ENCODE results near the gene PLN.

DNA sequence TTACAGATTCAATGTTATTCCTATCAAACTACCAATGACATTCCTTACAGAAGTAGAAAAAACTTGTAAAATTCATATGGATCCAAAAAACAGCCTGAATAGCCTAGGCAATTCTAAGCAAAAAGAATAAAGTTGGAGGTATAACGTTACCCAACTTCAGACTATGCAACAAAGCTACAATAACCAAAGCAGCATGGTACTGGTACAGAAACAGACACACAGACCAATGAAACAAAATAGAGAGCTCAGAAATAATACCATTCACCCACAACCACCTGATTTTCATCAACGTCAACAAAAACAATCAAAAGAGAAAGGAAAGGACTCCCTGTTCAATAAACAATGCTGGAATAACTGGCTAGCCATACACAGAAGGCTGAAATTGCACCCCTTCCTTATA, 17.2 kb upstream of the PLN start:
- TF ChIP-seq, protein P1, sequence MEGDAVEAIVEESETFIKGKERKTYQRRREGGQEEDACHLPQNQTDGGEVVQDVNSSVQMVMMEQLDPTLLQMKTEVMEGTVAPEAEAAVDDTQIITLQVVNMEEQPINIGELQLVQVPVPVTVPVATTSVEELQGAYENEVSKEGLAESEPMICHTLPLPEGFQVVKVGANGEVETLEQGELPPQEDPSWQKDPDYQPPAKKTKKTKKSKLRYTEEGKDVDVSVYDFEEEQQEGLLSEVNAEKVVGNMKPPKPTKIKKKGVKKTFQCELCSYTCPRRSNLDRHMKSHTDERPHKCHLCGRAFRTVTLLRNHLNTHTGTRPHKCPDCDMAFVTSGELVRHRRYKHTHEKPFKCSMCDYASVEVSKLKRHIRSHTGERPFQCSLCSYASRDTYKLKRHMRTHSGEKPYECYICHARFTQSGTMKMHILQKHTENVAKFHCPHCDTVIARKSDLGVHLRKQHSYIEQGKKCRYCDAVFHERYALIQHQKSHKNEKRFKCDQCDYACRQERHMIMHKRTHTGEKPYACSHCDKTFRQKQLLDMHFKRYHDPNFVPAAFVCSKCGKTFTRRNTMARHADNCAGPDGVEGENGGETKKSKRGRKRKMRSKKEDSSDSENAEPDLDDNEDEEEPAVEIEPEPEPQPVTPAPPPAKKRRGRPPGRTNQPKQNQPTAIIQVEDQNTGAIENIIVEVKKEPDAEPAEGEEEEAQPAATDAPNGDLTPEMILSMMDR (IDR thresholded peaks at IDR 0.05; ENCODE audit: insufficient read depth, low read length) = no peak
- TF ChIP-seq POLR2AphosphoS5 (IDR thresholded peaks at IDR 0.05; ENCODE audit: low read depth) = no peak
- TF ChIP-seq, protein P2, sequence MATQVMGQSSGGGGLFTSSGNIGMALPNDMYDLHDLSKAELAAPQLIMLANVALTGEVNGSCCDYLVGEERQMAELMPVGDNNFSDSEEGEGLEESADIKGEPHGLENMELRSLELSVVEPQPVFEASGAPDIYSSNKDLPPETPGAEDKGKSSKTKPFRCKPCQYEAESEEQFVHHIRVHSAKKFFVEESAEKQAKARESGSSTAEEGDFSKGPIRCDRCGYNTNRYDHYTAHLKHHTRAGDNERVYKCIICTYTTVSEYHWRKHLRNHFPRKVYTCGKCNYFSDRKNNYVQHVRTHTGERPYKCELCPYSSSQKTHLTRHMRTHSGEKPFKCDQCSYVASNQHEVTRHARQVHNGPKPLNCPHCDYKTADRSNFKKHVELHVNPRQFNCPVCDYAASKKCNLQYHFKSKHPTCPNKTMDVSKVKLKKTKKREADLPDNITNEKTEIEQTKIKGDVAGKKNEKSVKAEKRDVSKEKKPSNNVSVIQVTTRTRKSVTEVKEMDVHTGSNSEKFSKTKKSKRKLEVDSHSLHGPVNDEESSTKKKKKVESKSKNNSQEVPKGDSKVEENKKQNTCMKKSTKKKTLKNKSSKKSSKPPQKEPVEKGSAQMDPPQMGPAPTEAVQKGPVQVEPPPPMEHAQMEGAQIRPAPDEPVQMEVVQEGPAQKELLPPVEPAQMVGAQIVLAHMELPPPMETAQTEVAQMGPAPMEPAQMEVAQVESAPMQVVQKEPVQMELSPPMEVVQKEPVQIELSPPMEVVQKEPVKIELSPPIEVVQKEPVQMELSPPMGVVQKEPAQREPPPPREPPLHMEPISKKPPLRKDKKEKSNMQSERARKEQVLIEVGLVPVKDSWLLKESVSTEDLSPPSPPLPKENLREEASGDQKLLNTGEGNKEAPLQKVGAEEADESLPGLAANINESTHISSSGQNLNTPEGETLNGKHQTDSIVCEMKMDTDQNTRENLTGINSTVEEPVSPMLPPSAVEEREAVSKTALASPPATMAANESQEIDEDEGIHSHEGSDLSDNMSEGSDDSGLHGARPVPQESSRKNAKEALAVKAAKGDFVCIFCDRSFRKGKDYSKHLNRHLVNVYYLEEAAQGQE (IDR thresholded peaks at IDR 0.05; ENCODE audit: insufficient replicate concordance, low read depth) = no peak
- no peak for TF ChIP-seq GABPA (IDR thresholded peaks at IDR 0.05; ENCODE audit: low read depth)
- TF ChIP-seq SPI1 (IDR thresholded peaks at IDR 0.05; ENCODE audit: borderline replicate concordance, low read depth) = no peak
